HG02852 (cell line): Measurements from ENCODE around the gene DNAJB11.
"Not testable (repeated sequence)": the region's sequence is repeated elsewhere in the genome, so short reads cannot be mapped to it uniquely, and the experiment has no call there.

ENCODE experiments used
- ATAC-seq: cut with Tn5 transposase; IDR thresholded peaks from one replicate; pipeline ENCODE4 v1.9.1; 2021; ENCODE audit warnings: mild to moderate bottlenecking, moderate library complexity; ENCODE audit not compliant: unreplicated experiment

The DNAJB11 gene

GRCh38 chr3:186551387-186551786 lies 19.1 kb upstream of the DNAJB11 start:
- no peak for ATAC-seq

- ATAC-seq = no peak
Measured at GRCh38 chr3:186552408-186553031, 18.0 kb upstream of the DNAJB11 start.

DNA sequence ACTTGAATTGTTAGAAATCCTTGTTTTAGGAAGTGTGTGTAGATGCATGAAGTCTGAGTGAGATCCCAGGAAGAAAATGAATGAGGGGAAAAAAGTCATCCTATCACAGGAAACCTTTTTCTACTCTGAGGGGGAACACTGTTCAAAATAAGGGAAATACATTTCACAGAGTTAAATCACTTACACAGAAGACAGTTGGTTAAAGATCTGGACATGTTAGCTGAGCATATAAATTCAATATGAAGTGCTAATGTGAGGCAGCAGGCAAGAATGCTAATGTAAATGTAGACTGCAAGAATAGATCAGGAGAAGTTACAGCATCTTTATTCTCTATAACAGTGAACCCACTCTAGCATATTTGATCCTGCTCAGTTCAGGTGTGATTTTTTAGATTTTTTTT lies 5.9 kb upstream of the DNAJB11 start:
- ATAC-seq = no peak

- ATAC-seq = no peak
Measured at GRCh38 chr3:186566772-186567071, 3.8 kb upstream of the DNAJB11 start.

DNA sequence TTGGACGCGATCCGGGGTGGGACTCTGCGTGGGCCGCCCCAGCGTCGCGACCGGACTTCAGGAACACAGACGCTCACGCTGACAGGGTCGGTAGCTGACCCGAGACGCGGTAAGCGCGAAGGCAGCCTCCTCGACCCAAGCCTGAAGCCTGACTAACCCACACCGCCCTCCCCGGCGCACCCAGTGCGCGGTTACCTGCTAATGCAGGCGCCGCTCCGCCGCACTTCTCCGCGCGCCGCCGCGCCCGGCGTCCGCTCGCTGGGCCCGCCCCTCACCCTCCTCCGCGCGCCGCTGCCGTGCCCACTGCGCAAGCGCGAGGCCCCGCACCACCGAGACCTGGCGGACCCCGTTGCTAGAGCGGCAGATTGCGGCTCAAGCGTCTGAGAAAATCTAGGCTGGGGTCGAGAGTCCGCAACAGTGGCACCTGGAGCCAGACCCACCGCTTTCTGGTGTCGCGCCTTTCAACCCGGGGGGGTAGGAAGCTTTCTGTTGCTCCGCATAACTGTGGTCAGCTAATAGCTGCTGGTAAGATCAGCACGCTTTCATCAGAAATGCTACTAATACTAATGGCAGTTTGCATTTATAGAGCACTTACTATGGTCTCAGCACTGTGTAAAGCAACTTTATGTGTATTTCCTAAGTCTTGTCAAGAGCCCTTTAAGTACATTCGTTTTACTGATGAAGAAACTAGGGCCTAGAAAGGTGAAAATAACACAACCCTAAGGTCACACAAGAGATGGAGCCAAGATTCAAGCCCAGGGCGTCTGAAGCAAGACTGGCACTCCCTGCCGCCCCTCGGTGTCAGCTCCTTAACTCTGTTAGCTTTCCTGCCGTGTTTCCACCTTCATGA lies 3.2 kb upstream of the DNAJB11 start, which contains the start of gene TBCCD1:
TSS of gene TBCCD1 (minus strand) at position 268 of the 850 bp plus-strand sequence. CDS start 3,010 bp downstream, outside the sequence.
- peak; percentile 42 for ATAC-seq

DNA sequence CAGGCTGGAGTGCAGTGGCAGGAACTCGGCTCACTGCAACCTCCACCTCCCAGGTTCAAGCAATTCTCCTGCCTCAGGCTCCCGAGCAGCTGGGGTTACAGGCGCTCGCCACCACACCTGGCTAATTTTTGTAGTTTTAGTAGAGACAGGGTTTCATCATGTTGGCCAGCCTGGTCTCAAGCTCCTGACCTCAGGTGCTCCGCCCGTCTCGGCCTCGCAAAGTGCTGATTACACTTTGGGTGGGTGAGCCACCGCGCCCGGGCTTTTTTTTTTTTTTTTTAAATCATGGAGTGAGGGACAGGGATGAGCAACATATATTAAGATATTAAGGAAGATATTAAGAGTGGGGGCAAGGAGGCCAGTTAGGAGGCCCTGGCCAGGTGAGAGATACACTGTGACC lies 1.2 kb upstream of the DNAJB11 start:
- ATAC-seq = not testable (repeated sequence)

- ATAC-seq = no peak
Measured at GRCh38 chr3:186569779-186570095, 783 bp upstream of the DNAJB11 start.

DNA sequence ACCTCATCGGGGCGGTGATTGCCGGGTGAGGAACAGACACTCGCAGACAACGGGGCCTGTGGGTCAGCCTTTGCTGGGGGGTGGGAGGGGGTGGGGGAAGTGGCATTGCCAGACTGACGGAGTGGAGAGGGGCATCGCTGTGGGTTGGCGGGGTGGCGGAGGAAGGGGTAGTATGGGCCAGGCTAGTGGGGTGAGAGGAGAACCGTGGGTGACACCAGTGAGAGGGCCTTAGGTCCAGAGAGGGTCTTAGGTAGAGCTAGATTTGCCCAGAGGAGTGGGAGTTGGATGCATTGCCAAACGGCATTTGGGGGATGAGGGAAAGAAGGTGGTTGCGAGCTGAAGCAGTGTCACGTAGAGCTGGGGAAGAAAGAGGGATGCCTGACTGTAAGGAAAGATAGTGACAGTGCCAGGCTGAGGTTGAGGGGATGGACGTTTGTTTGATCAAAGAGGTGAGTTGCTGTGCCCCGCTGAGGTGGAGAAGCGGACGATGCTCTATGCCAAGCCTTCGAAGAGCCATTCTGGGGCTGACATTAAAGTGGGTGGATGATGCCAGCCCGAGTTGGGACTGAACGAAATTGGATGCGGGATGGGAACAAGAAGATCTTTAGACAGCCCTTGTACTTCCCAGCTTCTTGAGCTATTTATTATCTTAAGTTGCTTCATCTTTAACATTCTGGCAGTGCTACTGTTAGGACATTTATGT lies 572 bp downstream of the DNAJB11 start:
- ATAC-seq = no peak

GRCh38 chr3:186571644-186572013 lies 1.1 kb downstream of the DNAJB11 start:
- ATAC-seq = no peak

DNA sequence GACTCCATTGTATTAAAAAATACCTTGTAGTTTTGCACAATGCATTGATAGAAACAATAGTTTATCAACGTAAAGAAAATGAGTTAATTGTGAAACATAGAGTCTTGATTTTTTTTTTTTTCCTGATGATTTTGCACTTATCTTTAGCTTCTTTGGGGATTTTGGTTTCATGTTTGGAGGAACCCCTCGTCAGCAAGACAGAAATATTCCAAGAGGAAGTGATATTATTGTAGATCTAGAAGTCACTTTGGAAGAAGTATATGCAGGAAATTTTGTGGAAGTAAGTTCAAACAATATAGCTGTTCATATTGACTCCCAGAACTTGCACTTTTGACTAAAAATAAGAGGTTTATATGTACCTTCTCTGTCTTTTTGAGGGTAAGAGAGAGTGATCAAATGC lies 7.0 kb downstream of the DNAJB11 start:
- no peak for ATAC-seq

- no peak for ATAC-seq
Measured at GRCh38 chr3:186580785-186581184, 10.3 kb downstream of the DNAJB11 start.

DNA sequence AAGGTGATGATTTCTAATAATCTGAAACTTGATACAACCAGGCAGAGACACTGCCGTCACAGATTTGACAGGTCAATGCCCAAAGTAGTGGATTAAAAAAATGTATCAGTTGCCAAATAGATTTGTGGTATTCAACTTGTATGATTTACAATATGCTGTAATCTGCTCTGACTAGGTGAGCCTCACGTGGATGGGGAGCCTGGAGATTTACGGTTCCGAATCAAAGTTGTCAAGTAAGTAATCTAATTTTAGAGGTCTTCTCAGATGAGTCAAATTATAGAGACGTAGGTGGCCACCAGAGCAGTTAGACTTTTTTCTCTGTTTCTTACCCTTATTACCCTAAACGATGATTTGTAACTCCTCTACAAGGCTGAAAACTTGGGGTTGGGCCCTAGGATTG lies 12.0 kb downstream of the DNAJB11 start:
- ATAC-seq = no peak

- ATAC-seq = no peak
Measured at GRCh38 chr3:186583831-186584230, 13.3 kb downstream of the DNAJB11 start.

DNA sequence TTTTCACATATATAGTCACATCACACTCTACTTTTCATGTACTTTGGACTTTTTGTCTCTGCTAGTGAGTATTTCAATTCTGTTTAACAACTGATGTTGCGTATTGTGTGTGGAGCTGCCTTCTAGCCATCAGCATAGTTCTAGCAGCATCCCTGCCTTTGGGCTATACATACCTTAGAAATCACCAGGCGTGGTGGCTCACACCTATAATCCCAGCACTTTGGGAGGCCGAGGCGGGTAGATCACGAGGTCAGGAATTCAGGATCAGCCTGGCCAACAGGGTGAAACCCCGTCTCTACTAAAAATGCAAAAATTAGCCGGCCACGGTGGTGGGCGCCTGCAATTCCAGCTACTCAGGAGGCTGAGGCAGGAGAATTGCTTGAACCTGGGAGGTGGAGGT lies 15.7 kb downstream of the DNAJB11 start:
- ATAC-seq = not testable (repeated sequence)

- no peak for ATAC-seq
Measured at GRCh38 chr3:186587183-186587582, 16.7 kb downstream of the DNAJB11 start.

GRCh38 chr3:186588632-186589031 lies 18.1 kb downstream of the DNAJB11 start:
- no peak for ATAC-seq

DNA sequence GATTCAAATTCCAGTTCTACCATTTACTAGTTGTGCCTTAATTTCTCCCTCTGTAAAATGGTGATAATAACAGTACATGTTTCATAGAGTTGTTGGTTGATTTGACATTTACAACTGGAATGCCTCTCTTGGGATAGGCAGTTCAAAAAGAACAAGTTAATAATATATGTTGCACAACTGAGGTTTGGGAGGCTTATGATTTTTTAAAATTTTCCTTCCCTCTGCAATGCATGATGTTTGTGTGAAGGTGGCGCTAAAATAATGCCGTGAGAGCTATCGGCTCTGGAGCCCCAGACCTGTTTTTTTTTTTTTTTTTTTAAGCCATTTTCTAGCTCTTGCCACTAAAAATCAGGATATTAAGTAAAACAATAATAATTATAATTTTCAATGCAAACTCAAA lies 18.6 kb downstream of the DNAJB11 start:
- ATAC-seq = no peak

- ATAC-seq = no peak
Measured at GRCh38 chr3:186589856-186590579, 19.5 kb downstream of the DNAJB11 start.

DNA sequence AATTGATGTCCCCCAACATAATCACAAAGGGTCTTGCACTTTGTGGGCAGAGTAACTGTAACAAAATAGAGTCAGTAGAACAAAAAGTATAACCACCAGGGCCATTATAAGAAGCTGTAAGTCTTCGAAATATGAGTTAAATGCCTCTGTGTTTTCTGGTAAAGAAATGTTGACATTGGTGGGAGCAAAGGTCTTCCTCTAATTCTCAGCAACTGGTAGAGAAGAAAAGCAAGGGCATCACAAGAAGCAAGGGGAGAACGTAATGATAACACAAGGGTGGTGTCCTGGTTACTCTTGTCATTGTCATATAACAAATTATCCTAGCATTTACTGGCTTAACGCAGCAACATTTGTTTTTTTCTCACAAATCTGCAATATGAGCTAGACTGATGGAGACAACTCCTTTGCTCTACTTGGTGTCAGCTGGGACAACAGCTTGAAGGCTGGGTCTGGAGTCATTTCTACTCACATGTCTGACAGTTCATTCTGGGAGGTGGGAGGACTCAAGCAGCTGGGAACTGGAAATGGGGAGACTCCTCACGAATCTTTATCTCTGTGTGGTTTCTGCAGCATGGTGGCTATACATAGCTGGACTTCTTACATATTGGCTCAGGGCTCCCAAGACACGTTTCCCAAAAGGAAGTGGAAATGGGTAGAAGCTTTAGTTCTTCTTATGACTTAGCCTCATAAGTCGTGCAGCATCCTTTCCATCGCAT lies 20.2 kb downstream of the DNAJB11 start:
- ATAC-seq = no peak

DNA sequence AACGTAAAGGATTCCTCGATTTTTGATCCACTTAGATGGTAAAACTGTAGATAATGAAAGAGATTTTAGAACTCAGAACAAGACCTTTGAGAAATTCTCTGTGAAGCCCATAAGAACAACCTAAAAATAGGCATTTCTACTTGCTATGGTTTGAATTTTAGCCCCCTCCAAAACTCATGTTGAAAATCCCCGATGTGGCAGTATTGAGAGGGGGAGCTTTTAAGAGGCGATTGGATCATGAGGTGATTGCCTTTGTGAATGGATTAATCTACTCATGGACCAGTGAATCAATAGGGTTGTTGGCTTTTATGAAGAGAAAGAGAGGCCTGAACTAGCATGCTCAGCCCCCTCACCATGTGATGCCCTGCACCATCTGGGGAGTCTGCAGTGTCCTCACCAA lies 22.2 kb downstream of the DNAJB11 start:
- no peak for ATAC-seq

DNA sequence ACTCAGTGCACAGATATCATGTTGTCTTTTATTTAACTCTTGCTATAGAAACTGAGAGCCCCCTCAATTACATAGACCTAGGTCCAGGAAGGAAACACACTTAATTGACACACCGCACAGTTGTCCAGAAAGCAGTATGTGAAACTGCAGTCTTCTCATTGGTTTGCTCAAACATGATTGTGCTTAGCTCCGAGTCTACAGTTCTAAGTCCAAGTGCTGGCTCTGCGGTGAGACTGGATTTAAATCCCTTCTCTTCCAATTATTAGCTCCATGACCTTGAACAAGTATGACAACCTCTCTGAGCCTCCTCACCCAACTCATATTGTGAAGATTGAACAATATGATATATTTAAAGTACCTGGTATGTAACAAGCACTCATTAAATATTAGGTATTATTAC lies 23.3 kb downstream of the DNAJB11 start:
- ATAC-seq = no peak
